ENCODE measurements around the gene APOL1. TPM values are rescaled to one million over a fixed set of nuclear protein-coding genes. Genes with fewer than 3 reads are reported as not detected.

APOL1 gene
- total and polyA plus RNA-seq, 9 of the 15 experiments (the other 6 are each of a cell fraction or from before 2014, with no cell fraction given): 2.5 to 9.7 (median 5.6) TPM

DNA sequence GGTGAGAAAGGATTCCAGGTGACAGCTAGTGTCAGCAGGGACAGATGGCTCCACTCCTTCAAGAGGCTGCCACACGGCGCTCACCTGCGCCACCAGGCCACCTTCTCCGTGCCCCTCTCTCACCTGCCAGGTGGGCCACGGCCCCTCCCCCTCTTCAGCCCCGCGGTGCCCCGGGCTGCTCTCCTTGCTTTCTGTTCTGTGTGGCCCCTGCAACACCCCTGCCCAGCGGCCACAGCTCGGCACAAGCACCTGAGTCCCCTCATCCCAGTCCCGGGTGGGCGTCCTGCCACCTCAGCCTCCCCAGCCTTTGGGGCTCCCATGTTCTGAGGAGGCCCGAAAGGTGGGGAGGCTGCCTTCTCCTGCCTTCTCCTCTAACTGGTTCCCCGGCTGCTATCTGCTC, 46.4 kb downstream of the APOL1 start (continued):
- TF ChIP-seq, protein P1, sequence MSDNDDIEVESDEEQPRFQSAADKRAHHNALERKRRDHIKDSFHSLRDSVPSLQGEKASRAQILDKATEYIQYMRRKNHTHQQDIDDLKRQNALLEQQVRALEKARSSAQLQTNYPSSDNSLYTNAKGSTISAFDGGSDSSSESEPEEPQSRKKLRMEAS (CRISPR knock-in tag; IDR thresholded peaks at IDR 0.05): no peak
- TF ChIP-seq ZNF696 (CRISPR knock-in tag; conservative IDR thresholded peaks at IDR 0.05) (no peak), ZNF217 (CRISPR knock-in tag; IDR thresholded peaks at IDR 0.05) (no peak)

DNA sequence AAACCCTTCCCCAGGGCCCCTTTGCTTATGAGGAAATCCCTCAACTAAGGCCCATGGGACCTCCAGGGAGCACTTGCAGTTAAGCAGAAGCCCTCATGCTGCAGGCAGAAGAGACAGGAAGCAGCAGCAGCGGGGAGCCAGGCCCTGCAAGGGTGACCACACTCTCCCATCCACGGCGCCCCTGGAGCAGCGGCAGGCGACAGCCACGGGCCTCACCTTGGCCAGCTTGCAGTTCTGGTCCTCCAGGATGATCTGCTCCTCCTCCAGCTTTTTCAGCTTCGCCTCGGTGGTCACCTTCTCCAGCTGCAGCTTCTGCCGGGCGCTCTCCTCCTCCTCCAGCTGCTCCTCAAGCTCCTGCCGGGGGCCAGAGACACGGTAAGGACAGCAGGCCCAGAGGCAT, 47.0 kb downstream of the APOL1 start:
- in situ Hi-C loops (cut with MboI): loop anchor here (5.0 kb wide), 1 partner anchor 167 kb away; no protein-coding TSS in a partner anchor

More for the DNA sequence above, 47.0 kb downstream of the APOL1 start:
- no peak overlapping the region for H3K4me3 ChIP-seq
- no peak overlapping the region for H3K9ac ChIP-seq (ENCODE audit: insufficient read depth in 1 of 2, low read depth in 2 of 2, low read length in 2 of 2)
- peaks cover 88% of the 10 kb centered on the region; the same call in 2 of the 3 replicates for H3K36me3 ChIP-seq (ENCODE audit: control insufficient read depth, insufficient read depth, low read length)
- intact Hi-C loops (cut with micrococcal nuclease): loop anchor here (5.0 kb wide), 1 partner anchor 172 kb away; no protein-coding TSS in a partner anchor
- CTCF ChIA-PET (ENCODE audit: low intra/inter-chr PET ratio): interaction anchor here (0.6 kb wide), 1 partner anchor 56 kb away, joined by 3 read pairs; no protein-coding TSS in a partner anchor
- TF ChIP-seq POLR2H (tag; IDR thresholded peaks at IDR 0.05; ENCODE audit: low read depth): no peak
- TF ChIP-seq HEY1 (CRISPR knock-in tag; IDR thresholded peaks at IDR 0.05; ENCODE audit: borderline replicate concordance): no peak
- no peak for TF ChIP-seq ZNF274 (IDR thresholded peaks at IDR 0.05; ENCODE audit: borderline replicate concordance, low read depth, low read length)
- no peak for TF ChIP-seq TAF15 (IDR thresholded peaks at IDR 0.05; ENCODE audit: low read depth, low read length)
- no peak for TF ChIP-seq CSDE1 (IDR thresholded peaks at IDR 0.05)
- TF ChIP-seq FOXK1 (CRISPR knock-in tag; IDR thresholded peaks at IDR 0.05; ENCODE audit: borderline replicate concordance): no peak
- TF ChIP-seq CEBPB (tag; IDR thresholded peaks at IDR 0.05): no peak
- no peak for TF ChIP-seq ASH1L (IDR thresholded peaks at IDR 0.05; ENCODE audit: borderline replicate concordance, low read depth, partially characterized antibody)
- TF ChIP-seq PRMT5 (CRISPR knock-in tag; IDR thresholded peaks at IDR 0.05): no peak
- no peak for TF ChIP-seq SP2 (IDR thresholded peaks at IDR 0.05; ENCODE audit: extremely low read depth, low read depth, low read length, poor library complexity, severe bottlenecking)
- TF ChIP-seq MEF2D (tag; conservative IDR thresholded peaks at IDR 0.05; ENCODE audit: low read depth): no peak
- no peaks in the 10 kb centered on the region for H3K9me1 ChIP-seq (ENCODE audit: control insufficient read depth, insufficient read depth, low read length)
- no peaks in the 10 kb centered on the region for H3K4me1 ChIP-seq (replicated peaks in 1 of 2; ENCODE audit: control insufficient read depth in 2 of 2, insufficient read depth in 2 of 2, low read length in 2 of 2)
- H3K9me3 ChIP-seq (replicated peaks; ENCODE audit: control insufficient read depth, insufficient read depth, low read depth, low read length): no peaks in the 10 kb centered on the region
- no peak for DNase-seq (ENCODE audit: extremely low read depth in 1 of 4, low spot score in 3 of 4)
- no peak for FAIRE-seq
- WGBS (ENCODE audit: insufficient coverage, low coverage, missing lambda C conversion rate): 91% methylated on average over 6 of the region's 12 CpGs
- no peaks in the 10 kb centered on the region for H3K79me2 ChIP-seq (ENCODE audit: control insufficient read depth, insufficient read depth, low read length)
- no peak overlapping the region for H3K27ac ChIP-seq (ENCODE audit: extremely low read depth, low read depth, low read length)
- H3K4me2 ChIP-seq (ENCODE audit: insufficient read depth, low read length): no peak overlapping the region
- POLR2A ChIA-PET: no interaction called here
- H4K20me1 ChIP-seq (replicated peaks; ENCODE audit: control insufficient read depth, insufficient read depth, low read length): no peaks in the 10 kb centered on the region; the same call in 1 of the 2 replicates
- BruUV-seq (replicated peaks): no TSS peak
- H2AFZ ChIP-seq (ENCODE audit: low read depth, low read length): no peak overlapping the region
- no peaks in the 10 kb centered on the region for H3K27me3 ChIP-seq (ENCODE audit: control insufficient read depth in 2 of 2, insufficient read depth in 2 of 2, low read length in 2 of 2)
- ATAC-seq: no peak

Measured in K562 (cell line).